ENCODE measurements around the gene DACT2.

DNA sequence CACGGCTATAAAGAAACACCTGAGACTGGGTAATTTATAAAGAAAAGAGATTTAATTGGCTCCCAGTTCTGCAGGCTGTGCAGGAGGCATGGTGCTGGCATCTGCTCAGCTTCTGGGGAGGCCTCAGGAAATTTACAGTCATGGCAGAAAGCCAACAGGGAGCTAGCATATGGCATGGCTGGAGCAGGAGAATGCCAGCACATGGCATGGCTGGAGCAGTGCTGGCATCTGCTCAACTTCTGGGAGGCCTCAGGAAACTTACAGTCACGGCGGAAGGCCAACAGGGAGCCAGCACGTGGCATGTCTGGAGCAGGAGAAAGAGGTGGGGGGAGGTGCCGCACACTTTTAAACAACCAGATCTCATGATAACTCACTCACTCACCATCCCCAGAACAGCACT is 32.5 kb upstream of the DACT2 start:
- TF ChIP-seq, protein P1, sequence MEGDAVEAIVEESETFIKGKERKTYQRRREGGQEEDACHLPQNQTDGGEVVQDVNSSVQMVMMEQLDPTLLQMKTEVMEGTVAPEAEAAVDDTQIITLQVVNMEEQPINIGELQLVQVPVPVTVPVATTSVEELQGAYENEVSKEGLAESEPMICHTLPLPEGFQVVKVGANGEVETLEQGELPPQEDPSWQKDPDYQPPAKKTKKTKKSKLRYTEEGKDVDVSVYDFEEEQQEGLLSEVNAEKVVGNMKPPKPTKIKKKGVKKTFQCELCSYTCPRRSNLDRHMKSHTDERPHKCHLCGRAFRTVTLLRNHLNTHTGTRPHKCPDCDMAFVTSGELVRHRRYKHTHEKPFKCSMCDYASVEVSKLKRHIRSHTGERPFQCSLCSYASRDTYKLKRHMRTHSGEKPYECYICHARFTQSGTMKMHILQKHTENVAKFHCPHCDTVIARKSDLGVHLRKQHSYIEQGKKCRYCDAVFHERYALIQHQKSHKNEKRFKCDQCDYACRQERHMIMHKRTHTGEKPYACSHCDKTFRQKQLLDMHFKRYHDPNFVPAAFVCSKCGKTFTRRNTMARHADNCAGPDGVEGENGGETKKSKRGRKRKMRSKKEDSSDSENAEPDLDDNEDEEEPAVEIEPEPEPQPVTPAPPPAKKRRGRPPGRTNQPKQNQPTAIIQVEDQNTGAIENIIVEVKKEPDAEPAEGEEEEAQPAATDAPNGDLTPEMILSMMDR (IDR thresholded peaks at IDR 0.05), result no peak
- TF ChIP-seq POLR2A (IDR thresholded peaks at IDR 0.05), result no peak

Data from body of pancreas (tissue), 4 donors.